OCI-M1 (cell line): Measurements from ENCODE around the gene CPSF4.

Experiments
- DNase-seq: peaks from one replicate; lab custom pipeline; 2025; lab: John Stamatoyannopoulos, UW

Gene CPSF4

GRCh38 chr7:99448855-99449254, 10.1 kb downstream of the CPSF4 start:
- no peak for DNase-seq

- no peak for DNase-seq
These were observed 10.6 kb downstream of the CPSF4 start for GRCh38 chr7:99449326-99449725.

- DNase-seq: no peak
These were observed 13.2 kb downstream of the CPSF4 start for GRCh38 chr7:99451936-99452335.

- no peak for DNase-seq
These were observed 13.8 kb downstream of the CPSF4 start for GRCh38 chr7:99452541-99452940.

- no peak for DNase-seq
These were observed 14.4 kb downstream of the CPSF4 start for GRCh38 chr7:99453105-99453504.

- DNase-seq: no peak
These were observed 17.1 kb downstream of the CPSF4 start for GRCh38 chr7:99455874-99456273.

GRCh38 chr7:99456288-99456687, 17.5 kb downstream of the CPSF4 start:
- no peak for DNase-seq

GRCh38 chr7:99457050-99457649, 18.4 kb downstream of the CPSF4 start:
- no peak for DNase-seq

GRCh38 chr7:99457650-99458493, 19.1 kb downstream of the CPSF4 start:
- DNase-seq: no peak

GRCh38 chr7:99459087-99459486, 20.3 kb downstream of the CPSF4 start:
- DNase-seq: peak; percentile 57

- no peak for DNase-seq
These were observed 21.9 kb downstream of the CPSF4 start for GRCh38 chr7:99460651-99461050.

- peak; percentile 40 for DNase-seq
These were observed 22.5 kb downstream of the CPSF4 start for GRCh38 chr7:99461221-99461620.

- peak; percentile 66 for DNase-seq
These were observed 26.7 kb downstream of the CPSF4 start for GRCh38 chr7:99465421-99465768.

GRCh38 chr7:99468336-99468918, 29.7 kb downstream of the CPSF4 start:
- DNase-seq: no peak

- no peak for DNase-seq
These were observed 30.8 kb downstream of the CPSF4 start for GRCh38 chr7:99469381-99470065.

- DNase-seq: peak; percentile 100
These were observed 34.0 kb downstream of the CPSF4 start, which contains the start of gene ZNF789 for GRCh38 chr7:99472561-99473314. Gene ZNF789, plus strand, starts transcription at chr7:99472890. Its CDS starts 3,567 bp downstream, at chr7:99476457.

GRCh38 chr7:99473315-99473596, 34.5 kb downstream of the CPSF4 start:
- peak; percentile 94 for DNase-seq

- DNase-seq: no peak
These were observed 37.4 kb downstream of the CPSF4 start for GRCh38 chr7:99476107-99476506.

- no peak for DNase-seq
These were observed 40.0 kb downstream of the CPSF4 start for GRCh38 chr7:99478464-99479440.

GRCh38 chr7:99485094-99485493, 46.4 kb downstream of the CPSF4 start:
- no peak for DNase-seq

- no peak for DNase-seq
These were observed 50.5 kb downstream of the CPSF4 start for GRCh38 chr7:99489235-99489634.
